ENCODE results near the gene POU2F2.

POU2F2 gene

DNA sequence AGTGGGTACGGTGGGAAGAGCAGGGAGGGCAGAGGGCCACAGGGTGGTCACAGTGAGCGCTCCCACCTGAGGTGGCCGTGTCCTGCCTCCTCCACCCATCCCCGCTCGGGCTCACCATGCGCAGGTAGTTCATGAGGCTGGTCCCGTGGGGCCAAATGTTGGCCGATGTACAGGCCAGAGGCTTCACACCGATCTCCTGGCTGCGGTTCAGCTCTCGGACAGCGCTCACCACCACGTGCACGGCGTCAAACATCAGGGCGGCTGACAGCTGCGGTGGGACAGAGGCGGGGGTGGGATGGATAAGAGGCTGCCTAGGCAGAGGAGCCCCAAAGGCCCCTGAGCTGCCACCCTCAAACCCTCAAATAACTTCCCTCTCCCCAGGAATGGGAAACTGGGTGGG, 78.0 kb downstream of the POU2F2 start:
- no peak for DNase-seq (ENCODE audit: low spot score)
- TF ChIP-seq CTCF (IDR thresholded peaks at IDR 0.05), result no peak
- Histone ChIP-seq H3K27ac (no peak overlapping the region), H3K4me3 (no peak overlapping the region)

DNA sequence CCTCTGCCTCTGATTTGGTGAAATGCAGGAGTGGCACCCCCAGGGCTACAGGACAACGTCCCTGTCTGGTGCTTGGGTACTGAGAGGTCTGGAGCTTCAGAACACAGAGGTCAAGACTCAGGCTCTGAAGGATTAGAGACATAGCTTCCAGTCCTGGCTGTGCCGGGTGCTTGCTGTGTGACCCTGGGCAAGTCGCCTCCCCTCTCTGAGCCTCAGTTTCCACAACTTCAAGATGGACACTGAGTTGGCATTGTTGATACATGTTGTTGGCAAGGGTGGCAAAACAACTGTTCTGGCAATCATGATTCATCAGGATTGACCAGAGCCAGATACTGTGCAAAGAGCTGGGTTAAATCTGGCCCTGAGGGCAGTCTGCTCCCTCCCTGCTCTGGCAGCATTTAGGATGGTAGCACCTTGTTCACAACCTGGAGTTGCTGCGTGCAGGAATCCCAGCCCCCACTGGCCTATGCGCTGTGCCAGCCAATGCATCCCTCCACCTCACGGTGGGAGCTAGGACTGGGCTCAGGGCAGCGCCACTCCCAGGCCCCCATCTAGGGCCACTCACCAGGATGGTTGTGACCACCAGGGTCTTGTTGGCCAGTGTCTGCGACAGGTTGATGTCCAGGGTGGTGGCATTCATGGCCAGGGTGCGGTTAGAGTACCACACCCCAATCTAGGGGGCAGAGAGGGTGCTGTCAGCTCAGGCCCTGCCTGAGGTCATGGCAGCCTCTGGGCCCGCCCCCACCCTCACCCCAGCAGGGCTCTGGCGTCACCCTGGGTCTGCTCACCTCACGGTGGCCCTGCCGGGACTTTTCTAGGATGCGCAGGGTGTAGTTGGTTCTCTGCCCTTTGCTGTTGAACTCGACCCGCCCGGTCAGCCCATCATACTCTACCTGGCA, 79.0 kb downstream of the POU2F2 start:
- H3K27ac ChIP-seq, result no peak overlapping the region

GRCh38 chr19:42052241-42052863, 79.9 kb downstream of the POU2F2 start:
- no peak overlapping the region for H3K27ac ChIP-seq
- no peak for TF ChIP-seq CTCF (IDR thresholded peaks at IDR 0.05)
- no peak overlapping the region for H3K4me3 ChIP-seq
- DNase-seq (ENCODE audit: low spot score), result no peak

More for the DNA sequence above, 79.0 kb downstream of the POU2F2 start:
- no peak for TF ChIP-seq CTCF (IDR thresholded peaks at IDR 0.05)
- H3K4me3 ChIP-seq, result no peak overlapping the region
- no peak for DNase-seq (ENCODE audit: low spot score)

DNA sequence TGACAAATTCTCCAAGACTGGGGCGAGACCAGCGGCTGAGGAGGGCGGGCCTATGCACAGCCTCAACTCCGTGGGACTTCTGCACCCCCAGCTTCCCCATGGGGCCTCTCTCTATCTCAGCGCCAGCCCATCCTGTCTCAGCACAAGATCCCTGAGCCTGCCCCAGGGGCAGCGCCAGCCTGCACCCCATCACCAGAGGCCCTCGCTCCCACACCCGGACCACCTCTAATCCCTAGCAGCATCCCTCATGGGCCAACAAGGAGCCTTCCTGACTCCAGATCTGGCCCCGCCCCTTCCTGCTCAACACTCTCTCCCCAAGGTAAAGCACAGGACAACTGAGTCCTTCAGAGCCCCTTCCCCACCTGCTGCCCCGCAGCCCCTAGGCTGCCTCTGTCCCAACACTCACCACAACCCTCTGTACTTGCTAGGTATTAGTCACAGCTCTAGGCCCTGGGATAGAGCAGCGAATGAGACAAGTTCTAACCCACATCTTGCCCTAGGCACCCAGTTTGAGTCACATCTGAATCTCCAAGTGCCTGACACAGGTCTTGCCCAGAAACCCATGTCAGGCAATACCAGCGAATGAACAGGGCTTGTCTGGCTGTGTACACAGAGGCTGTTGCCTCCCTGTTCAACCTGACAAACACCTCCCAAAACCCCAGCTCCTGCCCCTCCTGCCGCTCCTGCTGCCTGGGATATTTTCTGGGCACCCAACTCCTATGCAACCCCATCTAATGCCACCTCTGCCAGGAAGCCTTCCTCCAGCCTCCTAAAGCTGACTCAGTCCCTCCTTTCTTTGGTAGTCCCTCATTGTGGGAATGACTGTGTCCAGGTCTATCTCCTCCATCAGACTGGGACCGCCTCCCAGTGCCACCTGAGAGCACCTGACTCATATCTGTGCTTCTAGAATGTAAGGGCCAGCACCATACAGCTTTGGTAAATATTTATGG, 80.8 kb downstream of the POU2F2 start:
- TF ChIP-seq CTCF (IDR thresholded peaks at IDR 0.05), result no peak
- DNase-seq (ENCODE audit: low spot score), result no peak
- Histone ChIP-seq H3K4me3 (no peak overlapping the region), H3K27ac (no peak overlapping the region)

- Histone ChIP-seq H3K27ac (no peak overlapping the region), H3K4me3 (no peak overlapping the region)
- no peak for TF ChIP-seq CTCF (IDR thresholded peaks at IDR 0.05)
- DNase-seq (ENCODE audit: low spot score), result no peak
Measured at GRCh38 chr19:42048992-42049391, 83.3 kb downstream of the POU2F2 start.

DNA sequence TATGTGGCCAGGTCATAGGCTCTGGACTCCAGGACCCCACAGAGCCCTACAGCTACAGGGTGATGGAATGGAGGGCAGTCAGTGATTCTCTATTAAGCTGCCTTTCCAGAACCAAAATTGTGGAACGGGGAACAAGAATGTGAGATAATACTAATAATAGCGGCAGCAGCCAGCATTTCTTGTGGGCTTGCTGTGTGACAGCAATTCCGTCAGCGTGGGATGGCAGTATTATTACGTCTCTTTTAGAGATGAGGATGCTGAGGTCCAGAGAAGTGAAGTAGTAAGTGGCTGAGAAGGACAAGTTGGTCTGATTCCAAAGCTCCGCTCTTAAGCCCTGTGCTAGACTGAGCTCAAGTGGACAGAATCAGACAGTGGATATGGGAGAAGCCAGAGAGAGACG, 86.7 kb downstream of the POU2F2 start:
- no peak overlapping the region for H3K27ac ChIP-seq
- TF ChIP-seq CTCF (IDR thresholded peaks at IDR 0.05), result no peak
- H3K4me3 ChIP-seq, result no peak overlapping the region
- no peak for DNase-seq (ENCODE audit: low spot score)
